Heart right ventricle (tissue), 16 donors: ENCODE data around the gene CENPP. TPM values are rescaled to one million over a fixed set of nuclear protein-coding genes. Genes with fewer than 3 reads are reported as not detected.

ENCODE experiments used
- ATAC-seq, 8 donors: fragments of 200-7000 bp; cut with Tn5 transposase; one replicate each; pipeline ENCODE4 v1.9.1; 2020; ENCODE audit warnings: mild to moderate bottlenecking in 8 of 8, moderate library complexity in 8 of 8, moderate number of reproducible peaks in 1 of 8
- DNase-seq, 2 donors: peaks; one replicate each; pipeline ENCODE4 v3.0.0-alpha.2; 2020
- H3K27ac ChIP-seq, 10 donors: fragments of 200-600 bp; sonication (generic) in 2 of 10; one replicate each; pipeline versions ENCODE4 v1.5.0 to v1.8.0; 2020 to 2022; ENCODE audit warnings: mild to moderate bottlenecking in 3 of 10
- H3K27me3 ChIP-seq, 7 donors: fragments of 200-600 bp; one replicate each; pipeline ENCODE4 v1.8.0; 2021 to 2022; ENCODE audit warnings: mild to moderate bottlenecking in 2 of 7
- H3K36me3 ChIP-seq, 9 donors: fragments of 200-600 bp; sonication (generic) in 1 of 9; one replicate each; pipeline versions ENCODE4 v1.5.0 to v1.8.0; 2020 to 2022; ENCODE audit warnings: mild to moderate bottlenecking in 2 of 9
- H3K4me1 ChIP-seq, 9 donors: fragments of 200-600 bp; sonication (generic) in 1 of 9; one replicate each; pipeline versions ENCODE4 v1.5.0 to v1.8.0; 2020 to 2022; ENCODE audit warnings: mild to moderate bottlenecking in 4 of 9
- H3K4me3 ChIP-seq, 10 donors: fragments of 200-600 bp; sonication (generic) in 2 of 10; one replicate each; pipeline versions ENCODE4 v1.5.0 to v1.8.0; 2020 to 2022; ENCODE audit warnings: mild to moderate bottlenecking in 7 of 10, moderate library complexity in 2 of 10
- H3K9me3 ChIP-seq, 11 donors: fragments of 200-600 bp in 10 of 11; sonication (generic) in 2 of 11; one replicate each; pipeline versions ENCODE4 v1.5.0 to v1.8.0; 2013 to 2022; ENCODE audit warnings: mild to moderate bottlenecking in 2 of 11, control low read depth in 1 of 11, moderate library complexity in 1 of 11
- CTCF ChIP-seq, 9 donors: fragments of 200-600 bp; sonication (generic) in 2 of 9; IDR thresholded peaks; one replicate each; pipeline versions ENCODE4 v1.5.0 to v1.8.0; 2021 to 2022; ENCODE audit warnings: antibody characterized with exemption in 9 of 9, mild to moderate bottlenecking in 5 of 9, moderate library complexity in 1 of 9
- WGBS, 2 donors: extraction: QIAGEN DNeasy Blood & Tissue Kit; methylation state at CpG; one replicate each; pipeline ENCODE4 v1.1.7; 2013; ENCODE audit warnings: inconsistent platforms in 1 of 2; 5-methylcytosine and 5-hydroxymethylcytosine counted together
- intact Hi-C, 10 donors: fragments of 100-400 bp; cut with DNase I; formaldehyde crosslinking; loops; one replicate each; pipeline versions ENCODE4 v1.11.1 to v1.14.2; 2022
- polyA plus RNA-seq, 2 donors: library from polyadenylated mRNA; stranded (reverse); fragments of 200-250 nt; gene quantifications; one replicate each; pipeline ENCODE4 v1.2.3, GENCODE V29; 2013
- total RNA-seq, 10 donors: library from RNA; stranded (reverse); fragmentation: NEBNext Ultra II Directional in 3 of 10; extraction: Animal tissue kit (Norgen Biotek cat#: 25700) in 3 of 10; gene quantifications; one replicate each; pipeline versions ENCODE4 v1.2.1 to v1.2.4, GENCODE V29; 2021 to 2023
- donor health status: Arrhythmogenic right ventricular cardiomyopathy.
- donor health status: ischemic (EF 13 %, LVEDD 7.1; RV severe dilation, severe dysfunction).
- donor health status: healthy with polysubstance abuse.
- donor health status: DM: no; HTN: yes; CAD: no.
- donor health status: DM: no; HTN: no; CAD: no.
- donor health status: ischemic (EF 25% LVEDD 6.9; RV normal size, moderate dysfunction).
- donor health status: ischemic (EF 25% LVEDD 5.7; RV mildly dilated, moderate dysfunction).
- donor health status: healthy.
- donor health status: DM: yes; HTN: yes; CAD: no.
- donor health status: Ischemic cardiomyopathy.
- donor health status: ischemic (EF 35%, LVEDD 5.7; RV mildly dilated, moderate dysfunction).
- donor health status: nonischemic (EF 11% LVEDD 7.7; RV severe dilation, severe dysfunction).
- donor health status: DM: yes; HTN: yes; CAD: no.
- donor health status: PGD.
- donor health status: ischemic (EF 29% LVEDD 5.4; RV normal size, mild dysfunction).
- donor health status: nonischemic (EF 23%, LVEDD 6.1; RV moderate dilation, normal function).

CENPP gene
- total and polyA plus RNA-seq, 12 donors, result 1.3 to 5.2 (median 2.8) TPM

DNA sequence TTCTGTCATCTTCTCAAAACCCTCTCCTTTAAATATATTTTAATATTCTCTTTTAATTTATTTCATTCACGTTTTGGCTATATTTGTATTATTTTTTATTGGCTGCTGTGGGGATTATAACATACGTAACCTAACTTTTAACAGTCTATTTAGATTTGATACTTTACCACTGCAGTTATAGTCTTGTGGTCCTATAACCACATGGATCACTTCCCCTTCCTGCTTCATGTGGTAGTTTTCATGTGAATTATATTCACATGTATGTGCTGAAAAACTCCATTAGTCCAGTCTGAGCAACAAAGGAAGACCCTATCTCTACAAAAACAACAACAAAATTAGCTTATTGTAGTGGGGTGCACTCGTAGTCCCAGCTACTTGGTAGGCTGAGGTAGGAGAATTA lies 34.3 kb downstream of the CENPP start:
- H3K4me1 ChIP-seq, result peaks cover 0 to 13% (median 0%) of the 10 kb centered on the region in 9 donors
- WGBS, 2 donors, result 79 to 81% methylated on average over 3 of the region's 3 CpGs
- H3K27ac ChIP-seq, result peak overlapping the region in 1 of 10 donors; percentile 38
- DNase-seq (no peak), ATAC-seq (no peak)
- H3K36me3 ChIP-seq, result peaks cover 0 to 5% (median 0%) of the 10 kb centered on the region in 9 donors
- no peaks in the 10 kb centered on the region for H3K27me3 ChIP-seq
- H3K9me3 ChIP-seq, result peaks cover 0 to 46% (median 17%) of the 10 kb centered on the region in 11 donors
- no peak overlapping the region for H3K4me3 ChIP-seq
- intact Hi-C loops, result no loop called here
- TF ChIP-seq CTCF (IDR thresholded peaks at IDR 0.05), result no peak

GRCh38 chr9:92369075-92369474 lies 43.3 kb downstream of the CENPP start:
- H3K27ac ChIP-seq, result no peak overlapping the region
- no peak for TF ChIP-seq CTCF (IDR thresholded peaks at IDR 0.05)
- peaks cover 0 to 14% (median 0%) of the 10 kb centered on the region in 9 donors for H3K36me3 ChIP-seq
- ATAC-seq (no peak), DNase-seq (no peak)
- intact Hi-C loops, result no loop called here
- H3K4me3 ChIP-seq, result no peak overlapping the region
- no peaks in the 10 kb centered on the region for H3K27me3 ChIP-seq
- WGBS, 2 donors, result 50 to 56% methylated on average over 2 of the region's 2 CpGs
- H3K4me1 ChIP-seq, result no peaks in the 10 kb centered on the region
- peaks cover 0 to 31% (median 11%) of the 10 kb centered on the region in 11 donors for H3K9me3 ChIP-seq

DNA sequence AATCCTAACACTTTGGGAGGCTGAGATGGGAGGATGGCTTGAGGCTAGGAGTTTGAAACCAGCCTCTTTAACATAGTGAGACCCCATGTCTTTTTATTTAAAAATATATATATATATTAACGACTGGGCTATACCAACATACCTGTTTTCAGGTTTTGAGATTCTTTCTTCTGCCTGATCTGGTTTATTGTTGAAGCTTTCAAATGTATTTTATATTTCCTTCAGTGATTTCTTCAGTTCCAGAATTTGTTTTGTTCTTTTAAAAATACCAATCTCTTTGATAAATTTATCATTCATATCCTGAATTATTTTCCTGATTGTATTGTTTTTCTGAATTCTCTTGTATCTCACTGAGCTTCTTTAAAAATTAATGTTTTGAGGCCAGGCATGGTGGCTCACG lies 47.4 kb downstream of the CENPP start:
- no peaks in the 10 kb centered on the region for H3K27me3 ChIP-seq
- H3K27ac ChIP-seq, result no peak overlapping the region
- no peak overlapping the region for H3K4me3 ChIP-seq
- H3K9me3 ChIP-seq, result peaks cover 0 to 47% (median 23%) of the 10 kb centered on the region in 11 donors
- WGBS, 2 donors, result 95 to 96% methylated on average over 2 of the region's 2 CpGs
- H3K36me3 ChIP-seq, result no peaks in the 10 kb centered on the region
- DNase-seq (no peak), ATAC-seq (no peak)
- peaks cover 0 to 4% (median 0%) of the 10 kb centered on the region in 9 donors for H3K4me1 ChIP-seq
- no peak for TF ChIP-seq CTCF (IDR thresholded peaks at IDR 0.05)
- intact Hi-C loops, result no loop called here

DNA sequence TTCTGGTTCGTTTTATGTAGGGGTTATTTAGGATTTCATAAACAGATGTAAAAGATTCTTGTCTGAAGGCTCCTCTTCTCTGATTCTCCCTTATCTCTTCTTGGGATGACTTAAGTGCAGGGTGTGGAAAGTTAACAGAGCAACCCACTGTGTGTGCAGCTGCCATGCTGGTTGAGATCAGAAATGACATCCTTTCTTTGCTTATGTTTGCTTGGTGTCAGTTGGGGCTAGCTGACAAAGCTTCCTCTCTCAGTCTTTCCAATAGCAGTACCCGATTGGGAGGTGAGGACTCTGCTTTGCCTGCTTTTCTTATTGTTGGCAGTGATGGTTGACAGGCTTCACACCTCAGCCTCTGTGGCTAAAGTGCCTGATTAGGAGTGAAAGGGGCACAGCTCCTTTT lies 52.1 kb downstream of the CENPP start:
- Histone ChIP-seq H3K27ac (peak overlapping the region in 1 of 10 donors; percentile 41), H3K4me1 (peaks cover 0 to 4% (median 0%) of the 10 kb centered on the region in 9 donors), H3K27me3 (no peaks in the 10 kb centered on the region), H3K4me3 (no peak overlapping the region), H3K36me3 (no peaks in the 10 kb centered on the region), H3K9me3 (peaks cover 0 to 37% (median 16%) of the 10 kb centered on the region in 11 donors)
- intact Hi-C loops, result no loop called here
- DNase-seq (no peak), ATAC-seq (no peak)
- TF ChIP-seq CTCF (IDR thresholded peaks at IDR 0.05), result no peak
- WGBS, 2 donors, result 39 to 49% methylated on average over 2 of the region's 2 CpGs
